AG20443 (cell line): ENCODE data around the gene FOXI1.
A peak's percentile ranks its signal among the peaks of the same experiment; 100 is the strongest.
"Not testable (repeated sequence)": the region's sequence is repeated elsewhere in the genome, so short reads cannot be mapped to it uniquely, and the experiment has no call there.

Source experiments
- DNase-seq: peaks from one replicate; pipeline ENCODE4 v3.0.0; 2012; ENCODE audit warnings: low spot score, mixed read lengths

Gene FOXI1

GRCh38 chr5:170126061-170126460, 20.4 kb downstream of the FOXI1 start:
- DNase-seq = no peak

GRCh38 chr5:170126626-170127025, 20.9 kb downstream of the FOXI1 start:
- no peak for DNase-seq

GRCh38 chr5:170131235-170131634, 25.5 kb downstream of the FOXI1 start:
- no peak for DNase-seq

- DNase-seq = peak; percentile 86
These were observed 26.7 kb downstream of the FOXI1 start for GRCh38 chr5:170132269-170132975.

- no peak for DNase-seq
These were observed 27.3 kb downstream of the FOXI1 start for GRCh38 chr5:170132976-170133448.

- DNase-seq = no peak
These were observed 30.2 kb downstream of the FOXI1 start for GRCh38 chr5:170135796-170136490.

GRCh38 chr5:170136506-170136905, 30.8 kb downstream of the FOXI1 start:
- DNase-seq = no peak

GRCh38 chr5:170137694-170138214, 32.1 kb downstream of the FOXI1 start:
- DNase-seq = no peak

GRCh38 chr5:170138273-170138672, 32.6 kb downstream of the FOXI1 start:
- DNase-seq = no peak

GRCh38 chr5:170139786-170140335, 34.2 kb downstream of the FOXI1 start:
- no peak for DNase-seq

GRCh38 chr5:170141196-170141595, 35.5 kb downstream of the FOXI1 start:
- not testable (repeated sequence) for DNase-seq

GRCh38 chr5:170141636-170142035, 35.9 kb downstream of the FOXI1 start:
- no peak for DNase-seq

- DNase-seq = no peak
These were observed 36.5 kb downstream of the FOXI1 start for GRCh38 chr5:170142196-170142595.

GRCh38 chr5:170143091-170143490, 37.4 kb downstream of the FOXI1 start:
- no peak for DNase-seq

- DNase-seq = no peak
These were observed 38.0 kb downstream of the FOXI1 start for GRCh38 chr5:170143710-170144109.

- no peak for DNase-seq
These were observed 38.8 kb downstream of the FOXI1 start for GRCh38 chr5:170144286-170145023.

- DNase-seq = no peak
These were observed 39.8 kb downstream of the FOXI1 start for GRCh38 chr5:170145462-170145861.

GRCh38 chr5:170147051-170147752, 41.5 kb downstream of the FOXI1 start:
- no peak for DNase-seq

GRCh38 chr5:170147753-170148264, 42.1 kb downstream of the FOXI1 start:
- DNase-seq = no peak

GRCh38 chr5:170148430-170149205, 42.9 kb downstream of the FOXI1 start:
- DNase-seq = no peak

- no peak for DNase-seq
These were observed 43.5 kb downstream of the FOXI1 start for GRCh38 chr5:170149206-170149515.
